Esophagus muscularis mucosa (tissue), 4 donors: ENCODE results near the gene USP17L19.
"Not testable (repeated sequence)": the region's sequence is repeated elsewhere in the genome, so short reads cannot be mapped to it uniquely, and the experiment has no call there.

Source experiments
- EP300 ChIP-seq: sonication (generic); formaldehyde crosslinking; IDR thresholded peaks from one replicate; pipeline ENCODE4 v1.6.1; 2017; ENCODE audit warnings: antibody characterized with exemption
- POLR2A ChIP-seq: fragments of 450-650 bp; IDR thresholded peaks from one replicate; pipeline ENCODE4 v1.6.1; 2017; ENCODE audit warnings: antibody characterized with exemption, moderate library complexity, mild to moderate bottlenecking, low read depth
- TF ChIP-seq, protein P1 (sequence below), 3 experiments: fragments of 200-600 bp in 2 of 3; fragments of 450-650 bp in 1 of 3; sonication (generic) in 2 of 3; IDR thresholded peaks; one replicate each; pipeline ENCODE4 v1.5.1; 2017 to 2019; ENCODE audit warnings: antibody characterized with exemption in 3 of 3, mild to moderate bottlenecking in 2 of 3, moderate library complexity in 1 of 3

DNA sequence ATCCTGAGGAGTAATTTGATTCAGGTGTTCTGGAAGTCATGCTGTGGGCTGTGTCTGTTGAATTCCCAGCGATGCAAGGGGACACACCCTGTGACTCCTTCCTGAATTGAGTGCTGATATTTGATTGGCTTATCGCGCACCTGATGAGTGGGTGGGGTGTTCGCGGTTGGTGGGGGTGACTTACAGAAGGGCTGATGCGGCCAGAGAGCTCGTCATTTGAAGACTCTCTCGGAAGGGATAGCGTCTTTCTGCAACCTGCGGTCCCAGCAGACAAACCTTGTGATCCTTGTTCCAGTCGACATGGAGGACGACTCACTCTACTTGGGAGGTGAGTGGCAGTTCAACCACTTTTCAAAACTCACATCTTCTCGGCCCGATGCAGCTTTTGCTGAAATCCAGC, 9.6 kb upstream of the USP17L19 start, which contains the start of gene USP17L17:
- TF ChIP-seq EP300, POLR2A: not testable (repeated sequence)
- TF ChIP-seq, protein P1, sequence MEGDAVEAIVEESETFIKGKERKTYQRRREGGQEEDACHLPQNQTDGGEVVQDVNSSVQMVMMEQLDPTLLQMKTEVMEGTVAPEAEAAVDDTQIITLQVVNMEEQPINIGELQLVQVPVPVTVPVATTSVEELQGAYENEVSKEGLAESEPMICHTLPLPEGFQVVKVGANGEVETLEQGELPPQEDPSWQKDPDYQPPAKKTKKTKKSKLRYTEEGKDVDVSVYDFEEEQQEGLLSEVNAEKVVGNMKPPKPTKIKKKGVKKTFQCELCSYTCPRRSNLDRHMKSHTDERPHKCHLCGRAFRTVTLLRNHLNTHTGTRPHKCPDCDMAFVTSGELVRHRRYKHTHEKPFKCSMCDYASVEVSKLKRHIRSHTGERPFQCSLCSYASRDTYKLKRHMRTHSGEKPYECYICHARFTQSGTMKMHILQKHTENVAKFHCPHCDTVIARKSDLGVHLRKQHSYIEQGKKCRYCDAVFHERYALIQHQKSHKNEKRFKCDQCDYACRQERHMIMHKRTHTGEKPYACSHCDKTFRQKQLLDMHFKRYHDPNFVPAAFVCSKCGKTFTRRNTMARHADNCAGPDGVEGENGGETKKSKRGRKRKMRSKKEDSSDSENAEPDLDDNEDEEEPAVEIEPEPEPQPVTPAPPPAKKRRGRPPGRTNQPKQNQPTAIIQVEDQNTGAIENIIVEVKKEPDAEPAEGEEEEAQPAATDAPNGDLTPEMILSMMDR (IDR thresholded peaks at IDR 0.05) = not testable (repeated sequence)
